PC-9 (cell line): ENCODE data around the gene CEACAM6. TPM values are rescaled to one million over a fixed set of nuclear protein-coding genes. Genes with fewer than 3 reads are reported as not detected.
"Not testable (repeated sequence)": the region's sequence is repeated elsewhere in the genome, so short reads cannot be mapped to it uniquely, and the experiment has no call there.

ENCODE experiments used
- BruUV-seq: library from RNA; stranded (reverse); fragments of 400-500 nt; replicated peaks from 2 replicates; lab custom pipeline; 2021; lab: Mats Ljungman, UMichigan
- CTCF ChIA-PET: fragments of 300-600 bp; sonication (Branson Sonifier 250); formaldehyde crosslinking; loops from one replicate; lab custom pipeline; 2022; ENCODE audit warnings: antibody characterized with exemption; lab: Charles Lee
- POLR2A ChIA-PET: fragments of 300-600 bp; sonication (Branson Sonifier 250); formaldehyde crosslinking; loops from one replicate; lab custom pipeline; 2022; ENCODE audit warnings: antibody characterized with exemption; ENCODE audit not compliant: unreplicated experiment; lab: Charles Lee
- DNase-seq, 2 experiments: peaks; one replicate each; pipeline versions ENCODE4 v3.0.0 to v3.0.0-alpha.2; 2015 to 2022; ENCODE audit warnings: mixed read lengths in 1 of 2
- H2AFZ ChIP-seq: fragments of 200-600 bp; sonication (generic); 2 replicates; pipeline ENCODE4 v1.8.1; 2017; ENCODE audit warnings: antibody characterized with exemption
- H3F3A ChIP-seq: fragments of 200-600 bp; sonication (generic); 2 replicates; pipeline ENCODE4 v1.8.1; 2017; ENCODE audit warnings: antibody characterized with exemption, mild to moderate bottlenecking, low read depth; ENCODE audit not compliant: insufficient read depth
- H3K27ac ChIP-seq: fragments of 200-600 bp; sonication (generic); 2 replicates; pipeline ENCODE4 v1.6.1; 2016; ENCODE audit warnings: mixed run types
- H3K27me3 ChIP-seq: fragments of 200-600 bp; sonication (generic); 2 replicates; pipeline ENCODE4 v1.6.1; 2016; ENCODE audit warnings: low read depth, mixed run types; ENCODE audit not compliant: insufficient read depth
- H3K36me3 ChIP-seq: fragments of 200-600 bp; sonication (generic); 2 replicates; pipeline ENCODE4 v1.6.1; 2016; ENCODE audit warnings: low read depth, mixed run types
- H3K4me1 ChIP-seq: fragments of 200-600 bp; sonication (generic); replicated peaks from 2 replicates; pipeline ENCODE4 v1.6.1; 2016; ENCODE audit warnings: mixed run types; ENCODE audit not compliant: insufficient read depth
- H3K4me2 ChIP-seq: fragments of 200-600 bp; sonication (generic); 2 replicates; pipeline ENCODE4 v1.6.1; 2017; ENCODE audit warnings: mixed run types
- H3K4me3 ChIP-seq: fragments of 200-600 bp; sonication (generic); 2 replicates; pipeline ENCODE4 v1.6.1; 2016; ENCODE audit warnings: mixed run types
- H3K79me2 ChIP-seq: fragments of 200-600 bp; sonication (generic); 2 replicates; pipeline ENCODE4 v1.6.1; 2017; ENCODE audit warnings: low read depth, mixed run types
- H3K9me2 ChIP-seq: fragments of 200-600 bp; sonication (generic); 2 replicates; pipeline ENCODE4 v1.8.1; 2017; ENCODE audit warnings: mild to moderate bottlenecking; ENCODE audit not compliant: insufficient read depth
- H3K9me3 ChIP-seq: fragments of 200-600 bp; sonication (generic); 2 replicates; pipeline ENCODE4 v1.8.1; 2016; ENCODE audit warnings: low read depth; ENCODE audit not compliant: insufficient read depth
- H4K20me1 ChIP-seq: fragments of 200-600 bp; sonication (generic); 2 replicates; pipeline ENCODE4 v1.8.1; 2017; ENCODE audit not compliant: insufficient read depth
- CTCF ChIP-seq: fragments of 200-600 bp; sonication (generic); conservative IDR thresholded peaks from 2 replicates; pipeline ENCODE4 v1.6.1; 2017; ENCODE audit warnings: mixed run types, antibody characterized with exemption, mild to moderate bottlenecking, moderate library complexity
- EZH2 ChIP-seq: fragments of 200-600 bp; sonication (generic); IDR thresholded peaks from 2 replicates; pipeline ENCODE4 v1.8.0; 2017; ENCODE audit warnings: antibody characterized with exemption, low read depth
- intact Hi-C: fragments of 100-400 bp; cut with micrococcal nuclease; formaldehyde crosslinking; loops from one replicate; pipeline ENCODE4 v1.10.0; 2022; ENCODE audit not compliant: unreplicated experiment
- total RNA-seq: library from RNA; stranded (reverse); gene quantifications from 2 replicates; pipeline ENCODE4 v1.2.3, GENCODE V29; 2021

Gene CEACAM6
- total RNA-seq, 1 experiment from 2014 or later: 468 TPM

GRCh38 chr19:41784743-41785142 is 29.4 kb downstream of the CEACAM6 start:
- no peak for TF ChIP-seq CTCF
- TF ChIP-seq EZH2: no peak
- no peak overlapping the region for H2AFZ ChIP-seq
- no TSS peak for BruUV-seq

GRCh38 chr19:41785653-41786052 is 30.3 kb downstream of the CEACAM6 start:
- Histone ChIP-seq H3K4me2 (peak overlapping the region; percentile 67), H3K79me2 (no peaks in the 10 kb centered on the region), H3K9me2 (no peaks in the 10 kb centered on the region), H3K27ac (peak overlapping the region; percentile 51), H3F3A (peaks cover 18% of the 10 kb centered on the region), H3K27me3 (no peaks in the 10 kb centered on the region), H2AFZ (no peak overlapping the region), H3K4me3 (no peak overlapping the region), H4K20me1 (no peaks in the 10 kb centered on the region), H3K4me1 (peaks cover 56% of the 10 kb centered on the region), H3K9me3 (no peaks in the 10 kb centered on the region), H3K36me3 (no peaks in the 10 kb centered on the region)
- no TSS peak for BruUV-seq
- intact Hi-C loops: loop anchor here (1.0 to 5.0 kb wide), 6 partner anchors 11 to 172 kb away; partner anchors contain the start of genes CEACAM6 and RABAC1
- ChIA-PET CTCF (interaction anchor here (0.6 to 5.0 kb wide), 7 partner anchors 10 to 79 kb away, joined by 3 to 50 read pairs (median 4); partner anchors contain the start of gene CEACAM6), POLR2A (interaction anchor here (0.6 to 1.4 kb wide), 2 partner anchors 11 to 16 kb away, joined by 4 to 7 read pairs; no protein-coding TSS in a partner anchor)
- peak; percentile 77 to 79 for DNase-seq
- TF ChIP-seq EZH2 (no peak), CTCF (peak; percentile 92)

More at GRCh38 chr19:41784743-41785142, 29.4 kb downstream of the CEACAM6 start:
- no peak for DNase-seq
- Histone ChIP-seq H3K9me2 (no peaks in the 10 kb centered on the region), H3K79me2 (no peaks in the 10 kb centered on the region), H4K20me1 (no peaks in the 10 kb centered on the region), H3K4me1 (peaks cover 65% of the 10 kb centered on the region), H3K36me3 (no peaks in the 10 kb centered on the region), H3K4me2 (peak overlapping the region; percentile 67), H3K4me3 (no peak overlapping the region), H3K9me3 (no peaks in the 10 kb centered on the region), H3F3A (peaks cover 27% of the 10 kb centered on the region), H3K27ac (peak overlapping the region; percentile 51), H3K27me3 (no peaks in the 10 kb centered on the region)
- POLR2A ChIA-PET: interaction anchor here (0.6 to 1.4 kb wide), 2 partner anchors 10 to 30 kb away, joined by 3 to 4 read pairs; partner anchors contain the start of gene CEACAM6
- CTCF ChIA-PET: interaction anchor here (0.5 to 5.0 kb wide), 8 partner anchors 8 to 78 kb away, joined by 3 to 50 read pairs (median 4); partner anchors contain the start of gene CEACAM6
- intact Hi-C loops: loop anchor here (1.0 to 5.0 kb wide), 6 partner anchors 10 to 173 kb away; partner anchors contain the start of genes CEACAM6 and RABAC1

GRCh38 chr19:41787055-41787454 is 31.7 kb downstream of the CEACAM6 start:
- H3K4me1 ChIP-seq: peaks cover 52% of the 10 kb centered on the region
- no peak for DNase-seq
- H3K79me2 ChIP-seq: no peaks in the 10 kb centered on the region
- no peaks in the 10 kb centered on the region for H3K27me3 ChIP-seq
- no peaks in the 10 kb centered on the region for H4K20me1 ChIP-seq
- intact Hi-C loops: loop anchor here (5.0 kb wide), 2 partner anchors 145 to 170 kb away; partner anchors contain the start of gene RABAC1
- ChIA-PET POLR2A (no interaction called here), CTCF (interaction anchor here (5.0 kb wide), 1 partner anchor 33 kb away, joined by 50 read pairs; the partner anchor contains the start of gene CEACAM6)
- H2AFZ ChIP-seq: no peak overlapping the region
- no peak overlapping the region for H3K4me3 ChIP-seq
- H3K9me2 ChIP-seq: no peaks in the 10 kb centered on the region
- H3K9me3 ChIP-seq: no peaks in the 10 kb centered on the region
- peaks cover 18% of the 10 kb centered on the region; the same call in 1 of the 2 replicates for H3F3A ChIP-seq
- no peak overlapping the region for H3K27ac ChIP-seq
- TF ChIP-seq EZH2 (no peak), CTCF (no peak)
- BruUV-seq: no TSS peak
- H3K4me2 ChIP-seq: no peak overlapping the region
- no peaks in the 10 kb centered on the region for H3K36me3 ChIP-seq

- H2AFZ ChIP-seq, H3K27ac ChIP-seq, H3K36me3 ChIP-seq, H3K4me3 ChIP-seq, H3K27me3 ChIP-seq, H3K79me2 ChIP-seq, H3K4me2 ChIP-seq, BruUV-seq, H3K9me3 ChIP-seq, H4K20me1 ChIP-seq, POLR2A ChIA-PET, CTCF ChIA-PET, H3K9me2 ChIP-seq, DNase-seq: not testable (repeated sequence)
- H3F3A ChIP-seq: peaks cover 31% of the 10 kb centered on the region; the same call in 1 of the 2 replicates
- intact Hi-C loops: loop anchor here (5.0 kb wide), 2 partner anchors 146 to 169 kb away; partner anchors contain the start of gene RABAC1
- H3K4me1 ChIP-seq: peaks cover 56% of the 10 kb centered on the region
Measured at GRCh38 chr19:41788518-41788917, 33.2 kb downstream of the CEACAM6 start.

- intact Hi-C loops: loop anchor here (5.0 kb wide), 2 partner anchors 147 to 168 kb away; partner anchors contain the start of gene RABAC1
- CTCF ChIA-PET, H4K20me1 ChIP-seq, H3K9me2 ChIP-seq, H3K4me2 ChIP-seq, H3K79me2 ChIP-seq, BruUV-seq, H3K27me3 ChIP-seq, POLR2A ChIA-PET, H3K9me3 ChIP-seq, H3K27ac ChIP-seq, H2AFZ ChIP-seq, DNase-seq, H3K4me3 ChIP-seq, H3K36me3 ChIP-seq: not testable (repeated sequence)
- H3K4me1 ChIP-seq: peaks cover 54% of the 10 kb centered on the region
- H3F3A ChIP-seq: peaks cover 31% of the 10 kb centered on the region; the same call in 1 of the 2 replicates
Measured at GRCh38 chr19:41789053-41789452, 33.7 kb downstream of the CEACAM6 start.
